HG02798 (cell line): ENCODE data around the gene SUSD6.

Experiments
- ATAC-seq: cut with Tn5 transposase; IDR thresholded peaks from one replicate; pipeline ENCODE4 v1.9.1; 2021; ENCODE audit warnings: mild to moderate bottlenecking; ENCODE audit not compliant: unreplicated experiment, poor library complexity

SUSD6 gene, protein sequence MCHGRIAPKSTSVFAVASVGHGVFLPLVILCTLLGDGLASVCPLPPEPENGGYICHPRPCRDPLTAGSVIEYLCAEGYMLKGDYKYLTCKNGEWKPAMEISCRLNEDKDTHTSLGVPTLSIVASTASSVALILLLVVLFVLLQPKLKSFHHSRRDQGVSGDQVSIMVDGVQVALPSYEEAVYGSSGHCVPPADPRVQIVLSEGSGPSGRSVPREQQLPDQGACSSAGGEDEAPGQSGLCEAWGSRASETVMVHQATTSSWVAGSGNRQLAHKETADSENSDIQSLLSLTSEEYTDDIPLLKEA

DNA sequence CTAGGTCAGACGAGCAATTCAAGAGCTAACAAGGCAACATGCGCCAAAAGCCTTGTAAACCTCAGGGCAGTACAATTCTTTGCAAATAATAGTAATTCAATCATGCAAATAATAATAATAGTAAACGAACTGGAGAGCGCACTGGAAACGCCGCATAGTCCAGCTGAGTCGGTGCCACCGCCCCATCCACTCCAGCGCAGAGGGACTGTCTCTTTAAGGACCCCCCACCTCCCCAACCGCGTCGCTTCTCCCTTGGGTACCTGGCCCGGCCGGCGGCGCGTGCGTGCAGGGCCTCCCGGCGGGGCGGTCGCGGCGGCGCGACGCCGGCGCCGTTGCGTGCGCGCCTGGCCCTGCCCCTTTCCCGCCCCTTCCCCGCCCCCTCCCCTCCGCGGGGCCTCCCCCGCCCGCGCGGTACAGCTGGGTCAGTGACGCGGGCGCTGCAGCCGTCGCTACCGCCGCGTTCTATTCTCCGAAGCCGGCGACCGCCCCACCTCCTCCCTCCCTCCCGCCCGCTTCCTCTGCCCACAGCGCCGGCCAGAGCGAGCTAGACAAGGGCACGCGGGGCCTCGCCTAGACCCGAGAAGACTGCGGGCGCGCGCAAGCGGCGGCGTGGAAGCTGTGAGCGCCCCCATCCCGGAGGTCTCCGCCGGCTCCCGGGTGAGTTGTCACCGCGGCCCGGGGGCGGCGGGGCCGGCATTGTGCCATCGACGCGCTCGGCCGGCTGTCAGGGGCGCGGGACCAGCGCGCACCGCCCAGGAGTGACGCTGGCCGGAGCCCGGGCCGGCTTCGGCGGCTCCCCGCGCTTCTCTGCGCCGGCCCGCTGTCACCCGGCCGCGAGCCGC is at the start of gene SUSD6:
Gene SUSD6, plus strand, starts transcription at position 425 of the 842 bp plus-strand sequence. CDS start 46,997 bp downstream, outside the sequence.
- peak; percentile 74 for ATAC-seq

DNA sequence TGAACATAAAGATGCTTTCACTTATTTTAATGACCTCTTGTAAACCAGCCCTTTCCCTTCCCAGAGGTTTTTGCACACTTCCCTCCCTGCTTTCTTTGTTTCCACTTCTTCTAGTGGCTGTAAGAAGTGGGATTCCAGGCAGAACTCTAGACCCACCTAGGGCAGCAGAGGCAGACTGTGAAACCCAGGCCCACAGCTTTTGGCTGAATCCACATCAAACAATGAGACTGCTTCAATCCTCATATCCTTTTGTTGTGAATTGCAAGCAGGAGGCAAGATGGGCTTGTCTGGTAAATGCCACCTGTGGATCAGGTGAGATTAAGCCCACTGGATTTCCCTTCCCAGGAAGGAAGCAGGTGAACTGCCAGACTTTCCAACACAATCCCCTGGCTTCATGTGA is 49.5 kb upstream of the SUSD6 start:
- no peak for ATAC-seq

DNA sequence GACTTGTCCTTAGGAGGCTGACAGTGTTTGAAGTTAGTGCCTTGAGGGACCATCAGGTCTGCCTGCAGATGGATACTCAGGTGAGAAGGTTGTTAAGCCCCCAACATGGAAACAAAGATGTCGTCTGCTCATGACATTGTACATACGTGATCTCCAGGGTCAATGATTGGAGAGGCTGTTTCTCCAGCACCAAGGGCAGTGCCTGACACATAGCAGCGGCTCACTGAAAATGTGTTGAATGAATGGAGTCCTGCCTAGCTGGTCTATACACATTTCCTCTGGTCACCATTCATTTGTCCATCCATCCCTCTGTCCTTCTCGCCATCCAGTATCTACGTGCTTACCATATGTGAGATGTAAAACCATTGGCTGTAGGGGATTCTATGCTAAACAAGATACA is 43.8 kb upstream of the SUSD6 start:
- ATAC-seq = no peak

DNA sequence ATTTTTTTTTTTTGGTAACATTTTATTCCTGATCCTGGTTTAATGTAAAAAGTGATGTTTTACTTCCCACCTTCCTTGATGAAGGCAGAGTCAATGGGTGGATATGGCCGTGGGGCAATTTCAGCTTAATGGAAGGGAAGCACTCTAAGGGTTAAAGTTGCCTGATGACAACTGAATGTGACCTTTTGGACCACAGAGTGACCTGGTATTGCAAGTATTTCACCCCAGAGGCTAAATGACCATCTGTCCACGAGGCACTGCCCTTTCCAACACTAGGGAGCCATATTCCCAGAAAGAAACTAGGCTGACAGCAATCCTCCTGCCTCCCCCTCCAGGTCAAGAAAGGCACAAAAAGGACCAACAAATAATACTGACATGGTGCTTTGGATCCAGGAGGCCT is 41.5 kb upstream of the SUSD6 start:
- ATAC-seq = no peak

DNA sequence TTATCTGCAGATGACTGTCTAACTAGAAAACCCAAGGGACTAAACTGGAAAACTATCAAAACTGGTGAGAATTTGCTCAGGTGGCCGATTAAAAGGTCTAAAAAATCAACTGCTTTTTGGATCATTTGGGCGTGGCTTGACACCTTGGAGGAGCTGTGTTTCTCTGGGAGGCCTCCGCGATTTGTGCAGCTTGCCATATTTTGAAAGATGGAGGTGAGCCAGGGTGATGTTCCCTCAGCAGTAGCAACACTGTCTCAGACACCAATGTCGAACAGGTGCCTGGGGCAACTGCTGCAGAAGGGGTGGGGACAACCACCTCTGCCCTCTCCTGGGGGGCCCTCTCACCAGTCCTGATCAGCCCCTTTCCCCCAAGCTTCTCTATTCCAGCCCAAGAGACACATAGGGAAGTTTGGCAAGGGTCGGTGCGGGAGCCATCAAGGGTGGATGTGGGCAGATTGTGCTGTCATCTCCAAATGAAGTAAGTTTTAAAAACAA is 40.5 kb upstream of the SUSD6 start:
- ATAC-seq = no peak

DNA sequence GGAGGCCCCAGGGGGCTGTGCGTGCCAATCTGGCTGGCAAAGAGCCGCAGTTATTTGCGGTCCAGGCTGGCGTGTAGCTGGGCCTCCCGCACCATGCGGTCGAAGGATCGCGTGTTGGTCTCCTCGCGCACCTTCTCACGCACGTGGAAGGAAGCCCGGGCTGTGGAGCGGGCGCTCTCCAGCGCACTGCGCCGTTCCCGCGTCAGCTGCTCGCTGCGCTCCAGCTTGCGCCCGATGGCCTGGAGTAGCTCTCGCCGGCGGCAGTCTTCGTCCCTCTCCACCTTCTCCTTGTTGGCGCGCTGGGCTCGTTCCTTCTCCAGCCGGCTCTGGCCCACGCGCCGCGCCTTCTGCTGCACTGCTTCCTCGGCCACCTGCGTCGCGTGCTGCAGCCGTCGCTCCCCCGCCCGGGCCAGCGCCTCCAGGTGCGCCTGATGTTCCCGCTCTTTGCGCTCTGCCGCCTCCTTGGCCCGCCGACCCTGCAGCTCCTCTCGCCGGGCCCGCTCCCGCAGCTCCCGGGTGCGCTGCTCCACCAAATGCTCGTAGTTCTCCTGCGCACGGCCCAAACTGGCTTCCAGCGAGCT is 39.9 kb upstream of the SUSD6 start:
- no peak for ATAC-seq

DNA sequence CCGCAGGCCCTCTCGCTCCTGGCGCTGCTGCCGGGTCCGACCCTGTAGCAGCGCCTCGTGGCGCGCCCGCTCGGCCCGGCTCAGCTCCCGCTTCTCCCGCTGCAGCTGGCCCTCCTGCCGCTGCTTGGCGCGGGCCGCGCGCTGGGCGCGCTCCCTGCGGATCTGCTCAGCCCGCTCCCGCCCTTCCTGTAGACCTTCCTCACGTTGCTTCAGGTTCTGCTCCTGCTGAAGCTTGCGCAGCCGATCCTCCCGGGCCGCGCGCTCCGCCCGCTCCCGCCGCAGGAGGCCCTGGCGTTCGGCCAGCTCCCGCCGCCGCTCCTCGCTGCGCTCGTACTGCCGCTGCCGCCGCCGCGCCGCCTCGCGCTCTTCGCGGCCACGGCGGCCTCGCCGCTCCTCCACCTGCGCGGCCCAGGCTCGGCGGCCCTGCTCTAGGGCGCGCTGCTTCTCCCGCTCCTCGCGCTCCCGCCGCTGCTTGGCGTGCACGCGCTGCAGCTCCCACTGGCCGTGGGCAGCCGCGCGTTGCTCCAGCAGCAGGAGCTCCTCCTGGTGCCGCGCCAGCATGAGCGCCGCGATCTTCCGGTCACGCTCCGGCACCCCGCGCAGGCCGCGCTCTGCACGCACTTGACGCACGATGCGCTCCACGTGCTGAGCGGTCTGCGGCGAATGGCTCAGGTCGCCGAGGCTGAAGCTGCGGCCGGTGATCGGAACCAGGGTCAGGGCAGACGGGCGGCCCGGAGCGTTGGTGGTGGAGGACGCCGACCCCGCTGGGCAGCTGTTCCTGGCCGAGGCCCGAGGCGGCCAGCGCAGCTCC is 39.2 kb upstream of the SUSD6 start:
- ATAC-seq = no peak

DNA sequence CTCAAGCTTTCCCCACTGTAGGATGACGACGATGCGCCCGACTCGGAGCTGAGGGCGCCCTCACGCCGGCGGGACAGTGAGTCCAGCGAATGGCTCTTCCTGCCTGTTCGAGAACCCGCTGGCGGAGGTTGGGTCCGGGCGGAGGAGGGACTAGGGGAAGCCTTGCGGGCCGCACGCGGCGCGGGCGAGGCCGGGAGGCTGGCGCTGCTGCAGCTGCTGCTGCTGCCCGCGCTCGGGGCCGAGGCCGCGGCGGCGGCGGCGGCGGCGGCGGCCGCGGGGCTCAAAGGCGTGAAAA is 38.6 kb upstream of the SUSD6 start:
- no peak for ATAC-seq

DNA sequence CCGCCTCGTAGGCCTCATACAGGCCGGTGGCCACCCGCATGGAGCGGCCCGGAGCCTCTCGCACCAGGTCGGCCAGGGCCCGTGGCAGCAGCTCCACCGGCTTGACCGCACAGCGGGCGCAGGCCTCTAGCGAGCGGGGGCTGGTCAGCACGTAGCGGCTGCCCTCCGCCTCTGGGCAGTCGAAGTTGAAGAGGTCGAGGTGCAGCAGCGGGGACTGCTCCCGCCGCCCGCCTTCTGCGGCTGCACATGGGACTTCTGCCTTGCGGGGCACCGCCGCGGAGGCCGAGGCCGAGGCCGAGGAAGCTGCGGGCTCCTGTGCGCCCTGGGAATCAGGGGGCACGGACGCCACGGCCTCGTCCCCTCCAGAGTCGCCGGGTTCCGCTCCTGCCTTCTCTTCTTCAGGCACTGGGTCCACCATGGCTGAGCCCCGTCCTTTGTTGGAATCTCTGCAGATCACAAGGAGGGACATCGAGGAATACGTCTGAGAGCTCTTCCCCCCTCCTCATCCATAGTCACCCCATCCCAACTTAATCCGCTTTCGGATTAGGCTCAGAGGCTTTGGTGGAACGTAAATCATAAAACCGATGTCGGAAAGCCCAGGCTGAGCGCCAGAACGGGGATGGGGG is 38.1 kb upstream of the SUSD6 start:
- no peak for ATAC-seq

DNA sequence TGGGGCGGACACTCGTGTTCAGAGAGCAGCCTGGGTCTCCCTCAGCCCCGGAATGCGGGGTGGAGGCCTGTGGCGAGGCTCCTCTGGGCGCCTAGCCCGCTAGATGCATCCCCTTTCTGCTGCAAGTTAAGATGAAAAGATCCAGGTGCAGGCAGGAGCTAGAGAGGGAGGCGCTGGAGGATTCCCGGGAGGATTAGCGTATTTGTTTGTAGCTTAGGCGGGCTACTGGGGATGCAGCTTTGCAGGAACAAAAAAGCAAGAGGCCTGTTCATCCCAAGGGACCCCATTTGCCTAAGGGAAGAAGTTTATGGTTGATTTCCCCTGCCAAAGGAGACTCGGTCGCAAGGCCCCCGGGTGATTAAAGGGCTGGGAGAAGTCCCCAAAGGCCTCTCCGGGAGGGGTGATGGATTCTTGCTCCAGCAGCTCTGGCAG is 37.5 kb upstream of the SUSD6 start:
- ATAC-seq = no peak

DNA sequence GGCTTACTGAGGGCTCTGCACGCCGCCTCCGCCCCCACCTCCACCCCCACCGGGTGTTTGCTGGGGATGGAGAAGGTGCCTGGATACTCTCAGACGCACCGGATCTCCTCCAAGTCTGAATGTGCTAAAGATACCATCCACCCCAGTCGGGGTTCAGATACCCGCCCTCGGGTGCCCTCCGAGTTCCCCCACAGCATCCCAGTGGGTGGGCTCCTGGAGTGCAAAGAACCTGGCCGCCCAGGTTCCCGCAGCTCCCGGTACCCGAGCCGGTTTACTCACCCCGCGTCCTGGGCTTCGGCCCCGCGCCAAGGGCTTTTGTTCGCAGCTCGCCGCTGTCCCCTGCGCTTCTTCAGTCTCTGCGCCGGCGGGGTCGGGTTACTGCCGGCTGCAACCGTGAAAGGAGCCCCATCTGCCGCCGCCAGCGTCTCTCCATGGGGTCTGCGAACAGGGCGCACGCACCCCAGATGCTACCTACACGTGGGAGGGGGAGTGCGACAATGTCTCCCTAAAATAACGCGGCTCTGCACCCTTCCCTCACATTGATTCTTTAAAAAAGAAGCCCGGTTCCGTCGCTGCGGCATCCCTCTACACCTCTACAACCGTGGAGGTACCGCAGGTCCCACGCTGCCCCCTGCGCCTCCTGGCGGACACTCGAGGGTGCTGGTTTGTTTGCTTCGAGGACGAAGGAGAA is 37.0 kb upstream of the SUSD6 start, which contains the start of gene CCDC177:
Gene CCDC177, minus strand, starts transcription at position 609 of the 691 bp plus-strand sequence. CDS start 1,249 bp downstream, outside the sequence.
- peak; percentile 57 for ATAC-seq

DNA sequence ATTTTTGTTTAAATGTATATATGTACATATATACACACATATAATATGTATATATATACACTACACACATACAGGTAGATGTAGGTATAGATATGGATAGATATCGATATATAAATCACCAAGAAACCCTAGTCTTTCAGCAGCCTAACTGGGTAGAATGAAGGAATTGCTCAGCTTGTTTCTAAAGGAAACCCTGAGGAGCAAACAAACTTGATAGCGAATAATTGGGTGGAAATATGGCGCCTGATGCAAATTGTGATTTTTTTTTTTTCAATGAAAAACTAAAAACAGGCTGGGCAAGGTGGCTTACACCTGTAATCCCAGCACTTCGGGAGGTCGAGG is 36.5 kb upstream of the SUSD6 start:
- ATAC-seq = no peak

DNA sequence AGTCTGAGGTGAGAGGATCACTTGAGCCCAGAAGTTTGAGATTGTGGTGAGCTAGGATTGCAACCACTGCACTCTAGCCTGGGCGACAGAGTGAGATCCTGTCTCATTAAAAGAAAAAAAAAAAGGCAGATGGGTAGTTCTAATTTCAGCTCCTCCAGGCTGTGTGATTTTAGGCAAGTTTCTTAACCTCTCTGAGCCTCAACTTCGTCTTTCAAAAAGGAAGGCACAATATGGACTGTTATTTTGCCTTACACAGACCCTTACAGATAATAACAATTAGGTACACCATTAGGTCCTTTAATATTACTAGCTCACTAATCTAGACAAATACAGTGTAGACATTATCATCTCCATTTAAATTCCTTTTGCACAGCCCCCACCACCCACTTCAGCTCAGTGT is 31.9 kb upstream of the SUSD6 start:
- ATAC-seq = no peak

DNA sequence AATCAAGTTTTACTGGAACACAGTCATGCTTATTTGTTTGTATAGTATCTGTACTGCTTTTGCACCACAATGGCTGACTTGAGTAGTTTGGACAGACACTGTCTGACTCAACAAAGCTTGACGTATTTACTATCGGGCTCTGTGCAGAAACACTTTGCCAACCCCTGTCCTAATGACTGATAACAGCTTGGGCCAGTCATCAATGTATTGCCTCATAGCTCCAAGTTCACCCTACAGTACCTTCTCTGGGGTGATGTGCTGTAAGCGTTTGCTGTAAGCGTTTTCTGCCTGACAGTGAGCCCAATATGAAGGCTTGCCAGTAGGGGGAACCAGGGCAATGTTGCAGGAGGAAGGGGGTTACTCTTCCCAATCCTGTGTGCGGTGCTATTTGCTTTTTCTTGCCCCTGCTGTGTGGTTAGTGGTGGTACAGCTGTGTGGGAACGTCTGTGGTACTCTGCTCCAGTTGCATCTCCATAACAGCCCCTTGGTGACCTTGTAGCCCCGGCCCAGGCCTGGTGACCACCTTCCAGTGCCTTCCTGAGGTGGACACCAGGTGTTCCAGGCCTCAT is 31.3 kb upstream of the SUSD6 start:
- ATAC-seq = no peak

DNA sequence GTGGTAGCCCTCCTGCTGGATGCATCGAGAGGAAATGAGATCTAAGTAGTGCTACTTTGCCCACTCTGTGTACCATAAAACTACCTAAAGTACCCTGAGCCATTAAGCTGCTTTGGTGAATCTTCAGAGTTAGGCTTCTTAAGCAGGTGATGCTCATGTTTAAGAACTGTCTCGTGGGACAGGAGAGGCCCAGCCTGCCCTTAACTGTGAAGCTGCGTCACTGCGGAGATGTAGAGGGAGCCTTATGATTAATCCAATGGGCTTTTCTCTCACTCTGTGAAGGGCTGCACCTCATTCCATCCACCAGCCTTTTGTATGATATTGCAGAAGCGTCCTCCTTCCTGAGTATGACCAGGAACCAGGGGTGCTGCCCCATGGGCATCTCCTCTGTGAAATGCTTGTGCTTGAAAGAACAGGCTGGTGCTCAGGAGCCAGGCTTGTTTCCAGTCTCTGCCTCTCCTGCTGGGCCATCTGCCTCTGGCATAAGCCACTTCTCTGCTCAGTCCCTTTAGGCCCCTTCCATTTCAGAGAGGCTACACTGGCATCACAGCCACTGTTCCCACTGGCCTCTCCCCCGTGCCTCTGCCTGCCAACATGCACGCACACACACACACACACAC is 30.0 kb upstream of the SUSD6 start:
- ATAC-seq = no peak

DNA sequence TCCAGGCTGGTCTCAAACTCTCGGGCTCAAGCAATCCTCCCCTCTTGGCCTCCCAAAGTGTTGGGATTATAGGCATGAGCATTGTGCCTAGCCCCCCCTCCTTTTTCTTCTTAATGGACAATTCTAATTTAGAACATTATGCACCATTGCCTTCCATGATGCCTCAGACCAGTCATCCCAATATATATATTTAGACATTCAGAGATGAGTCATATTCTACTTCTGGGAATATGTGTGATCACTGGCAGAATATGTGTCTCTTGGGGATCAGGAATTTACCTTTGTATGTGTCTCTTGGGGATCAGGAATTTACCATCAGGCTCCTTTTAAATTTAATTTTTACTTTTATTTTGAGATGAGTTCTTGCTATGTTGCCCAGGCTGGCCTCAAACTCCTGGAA is 29.2 kb upstream of the SUSD6 start:
- no peak for ATAC-seq

DNA sequence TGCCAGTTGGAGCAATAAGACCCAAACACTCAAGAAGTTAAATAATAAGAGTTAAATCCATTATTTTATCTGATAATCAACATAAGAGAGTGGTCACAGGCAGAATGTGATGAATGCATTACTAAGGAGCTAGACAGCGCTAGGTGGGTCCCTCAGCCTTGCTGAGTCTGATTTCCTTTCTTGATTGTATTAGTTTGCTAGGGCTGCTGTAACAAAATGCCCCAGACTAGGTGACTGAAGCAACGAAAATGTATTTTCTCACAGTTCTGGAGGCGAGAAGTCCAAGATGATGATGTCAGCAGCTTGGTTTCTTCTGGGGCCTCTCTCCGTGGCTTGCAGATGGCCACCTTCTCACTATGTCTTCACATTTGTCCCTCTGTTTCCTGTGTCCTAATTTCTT is 28.6 kb upstream of the SUSD6 start:
- ATAC-seq = no peak

DNA sequence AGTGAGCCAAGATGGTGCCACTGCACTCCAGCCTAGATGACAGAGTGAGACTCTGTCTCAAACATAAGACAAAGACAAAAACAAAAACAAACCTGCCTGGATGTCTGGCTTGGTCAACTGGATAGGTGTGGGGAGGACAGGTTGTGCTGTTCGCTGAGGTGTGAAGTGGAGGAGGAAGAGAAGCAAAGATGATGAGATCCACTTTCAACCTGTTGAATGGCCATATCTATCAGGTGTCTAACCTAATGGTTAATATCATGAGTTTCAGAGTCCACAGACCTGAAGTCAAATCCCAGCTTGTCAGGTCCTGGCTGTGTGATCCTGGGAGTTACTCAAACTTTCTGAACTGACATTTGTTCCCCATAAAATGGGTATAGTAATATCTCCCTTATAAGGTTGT is 27.0 kb upstream of the SUSD6 start:
- ATAC-seq = no peak

DNA sequence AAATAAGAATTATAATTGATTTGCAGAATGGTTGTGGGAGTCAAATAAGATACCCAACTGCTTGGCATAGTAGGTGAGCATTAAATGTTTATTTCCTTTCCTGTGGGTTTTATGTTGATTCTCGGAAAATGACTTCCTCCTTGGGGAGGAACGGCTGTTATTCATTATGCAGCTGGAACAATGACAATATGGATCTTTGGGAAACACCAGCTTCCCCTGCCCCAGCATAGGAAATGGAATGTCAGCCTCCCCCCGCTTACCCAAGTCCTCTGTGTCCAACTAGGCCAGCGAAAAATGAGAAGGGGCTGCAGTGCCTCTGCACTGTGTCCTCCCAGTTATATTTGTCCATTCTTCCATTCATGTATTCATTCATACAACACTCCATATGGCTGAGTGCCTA is 25.0 kb upstream of the SUSD6 start:
- no peak for ATAC-seq
